ENCODE results near the gene SH2D4B.

DNA sequence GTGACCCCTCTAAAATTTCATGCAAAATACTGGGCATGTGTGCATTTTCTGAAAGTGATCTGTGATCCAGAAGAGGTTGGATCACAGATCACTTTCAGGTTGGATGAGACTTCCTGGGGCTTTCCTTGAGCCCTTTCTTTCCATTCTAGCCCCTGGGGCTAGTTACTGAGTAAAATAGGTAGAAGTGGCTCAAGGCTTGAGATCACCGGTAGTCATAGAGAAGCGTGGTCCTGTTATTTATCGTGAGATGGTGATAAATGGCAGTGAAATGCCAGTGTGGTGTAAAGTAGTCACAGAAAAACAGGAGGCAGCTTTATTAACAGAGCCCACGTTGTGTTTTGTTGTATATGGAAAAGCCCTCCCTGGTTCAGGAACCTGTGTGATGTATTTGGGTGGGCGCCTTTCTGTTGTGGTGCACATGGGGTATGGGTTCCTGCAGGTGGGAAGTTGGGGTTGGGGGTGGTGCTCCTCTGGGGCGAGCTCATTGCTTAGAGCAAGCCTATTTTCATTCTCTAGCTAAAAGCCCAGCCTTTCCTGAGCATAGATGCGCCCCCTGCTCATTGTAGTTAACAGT, 34.0 kb upstream of the SH2D4B start:
- TF ChIP-seq POLR2AphosphoS5 (IDR thresholded peaks at IDR 0.05) (no peak), POLR2A (IDR thresholded peaks at IDR 0.05) (no peak), EP300 (IDR thresholded peaks at IDR 0.05) (no peak)
- TF ChIP-seq, protein P1, sequence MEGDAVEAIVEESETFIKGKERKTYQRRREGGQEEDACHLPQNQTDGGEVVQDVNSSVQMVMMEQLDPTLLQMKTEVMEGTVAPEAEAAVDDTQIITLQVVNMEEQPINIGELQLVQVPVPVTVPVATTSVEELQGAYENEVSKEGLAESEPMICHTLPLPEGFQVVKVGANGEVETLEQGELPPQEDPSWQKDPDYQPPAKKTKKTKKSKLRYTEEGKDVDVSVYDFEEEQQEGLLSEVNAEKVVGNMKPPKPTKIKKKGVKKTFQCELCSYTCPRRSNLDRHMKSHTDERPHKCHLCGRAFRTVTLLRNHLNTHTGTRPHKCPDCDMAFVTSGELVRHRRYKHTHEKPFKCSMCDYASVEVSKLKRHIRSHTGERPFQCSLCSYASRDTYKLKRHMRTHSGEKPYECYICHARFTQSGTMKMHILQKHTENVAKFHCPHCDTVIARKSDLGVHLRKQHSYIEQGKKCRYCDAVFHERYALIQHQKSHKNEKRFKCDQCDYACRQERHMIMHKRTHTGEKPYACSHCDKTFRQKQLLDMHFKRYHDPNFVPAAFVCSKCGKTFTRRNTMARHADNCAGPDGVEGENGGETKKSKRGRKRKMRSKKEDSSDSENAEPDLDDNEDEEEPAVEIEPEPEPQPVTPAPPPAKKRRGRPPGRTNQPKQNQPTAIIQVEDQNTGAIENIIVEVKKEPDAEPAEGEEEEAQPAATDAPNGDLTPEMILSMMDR (IDR thresholded peaks at IDR 0.05), result no peak
